NB4 (cell line): ENCODE data around the gene NDUFB4.

Source experiments
- MAX ChIP-seq: IDR thresholded peaks from 2 replicates; pipeline ENCODE4 v1.6.1; 2011; ENCODE audit warnings: low read depth, low read length
- POLR2A ChIP-seq: IDR thresholded peaks from 2 replicates; pipeline ENCODE4 v1.6.1; 2011; ENCODE audit warnings: mild to moderate bottlenecking; ENCODE audit not compliant: insufficient read length; ENCODE audit errors: extremely low read depth

GRCh38 chr3:120558771-120559241, 37.3 kb upstream of the NDUFB4 start:
- TF ChIP-seq MAX (no peak; the same call in 1 of the 2 replicates), POLR2A (no peak)
